ENCODE data around the gene DTX3.
"Not testable (repeated sequence)": the region's sequence is repeated elsewhere in the genome, so short reads cannot be mapped to it uniquely, and the experiment has no call there.

DTX3 gene

DNA sequence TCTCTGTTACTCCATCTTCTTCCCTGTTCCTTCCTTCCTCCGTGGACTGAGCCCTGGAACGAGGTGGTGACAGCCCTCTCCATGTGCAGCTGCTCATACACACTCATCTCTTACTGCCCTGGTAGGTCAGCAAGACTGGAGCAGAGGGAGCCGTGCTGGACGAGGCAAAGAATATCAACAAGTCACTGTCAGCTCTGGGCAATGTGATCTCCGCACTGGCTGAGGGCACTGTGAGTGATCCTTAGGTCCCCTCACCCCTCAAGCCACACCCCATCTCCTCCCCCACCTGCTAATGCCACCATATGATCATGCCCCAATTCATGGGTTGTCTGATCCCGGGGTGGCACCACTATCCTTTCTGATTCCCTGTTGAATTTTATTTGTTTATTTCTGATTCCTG lies 35.8 kb upstream of the DTX3 start:
- Histone ChIP-seq H3K4me3 (no peak overlapping the region), H3K27ac (no peak overlapping the region)
- TF ChIP-seq, protein P1, sequence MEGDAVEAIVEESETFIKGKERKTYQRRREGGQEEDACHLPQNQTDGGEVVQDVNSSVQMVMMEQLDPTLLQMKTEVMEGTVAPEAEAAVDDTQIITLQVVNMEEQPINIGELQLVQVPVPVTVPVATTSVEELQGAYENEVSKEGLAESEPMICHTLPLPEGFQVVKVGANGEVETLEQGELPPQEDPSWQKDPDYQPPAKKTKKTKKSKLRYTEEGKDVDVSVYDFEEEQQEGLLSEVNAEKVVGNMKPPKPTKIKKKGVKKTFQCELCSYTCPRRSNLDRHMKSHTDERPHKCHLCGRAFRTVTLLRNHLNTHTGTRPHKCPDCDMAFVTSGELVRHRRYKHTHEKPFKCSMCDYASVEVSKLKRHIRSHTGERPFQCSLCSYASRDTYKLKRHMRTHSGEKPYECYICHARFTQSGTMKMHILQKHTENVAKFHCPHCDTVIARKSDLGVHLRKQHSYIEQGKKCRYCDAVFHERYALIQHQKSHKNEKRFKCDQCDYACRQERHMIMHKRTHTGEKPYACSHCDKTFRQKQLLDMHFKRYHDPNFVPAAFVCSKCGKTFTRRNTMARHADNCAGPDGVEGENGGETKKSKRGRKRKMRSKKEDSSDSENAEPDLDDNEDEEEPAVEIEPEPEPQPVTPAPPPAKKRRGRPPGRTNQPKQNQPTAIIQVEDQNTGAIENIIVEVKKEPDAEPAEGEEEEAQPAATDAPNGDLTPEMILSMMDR (IDR thresholded peaks at IDR 0.05): no peak
- no peak for DNase-seq (ENCODE audit: low spot score)

DNA sequence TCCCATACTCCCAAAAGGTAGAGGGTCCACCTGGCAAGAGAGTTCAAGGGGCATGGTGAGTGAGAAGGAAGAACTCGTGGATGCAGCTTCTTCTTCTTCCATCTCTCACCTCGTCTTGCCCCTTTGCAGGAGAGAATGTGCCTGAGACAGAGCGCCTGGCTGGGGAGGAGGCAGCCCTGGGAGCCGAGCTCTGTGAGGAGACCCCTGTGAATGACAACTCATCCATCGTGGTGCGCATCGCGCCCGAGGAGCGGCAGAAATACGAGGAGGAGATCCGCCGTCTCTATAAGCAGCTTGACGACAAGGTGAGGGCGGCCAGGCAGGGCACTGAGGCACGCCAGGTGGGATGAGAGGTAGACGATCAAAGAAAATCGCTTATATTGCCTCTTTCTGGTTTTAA lies 34.8 kb upstream of the DTX3 start:
- TF ChIP-seq, protein P1 (IDR thresholded peaks at IDR 0.05): no peak
- no peak overlapping the region for H3K27ac ChIP-seq
- DNase-seq (ENCODE audit: low spot score): no peak
- no peak overlapping the region for H3K4me3 ChIP-seq

DNA sequence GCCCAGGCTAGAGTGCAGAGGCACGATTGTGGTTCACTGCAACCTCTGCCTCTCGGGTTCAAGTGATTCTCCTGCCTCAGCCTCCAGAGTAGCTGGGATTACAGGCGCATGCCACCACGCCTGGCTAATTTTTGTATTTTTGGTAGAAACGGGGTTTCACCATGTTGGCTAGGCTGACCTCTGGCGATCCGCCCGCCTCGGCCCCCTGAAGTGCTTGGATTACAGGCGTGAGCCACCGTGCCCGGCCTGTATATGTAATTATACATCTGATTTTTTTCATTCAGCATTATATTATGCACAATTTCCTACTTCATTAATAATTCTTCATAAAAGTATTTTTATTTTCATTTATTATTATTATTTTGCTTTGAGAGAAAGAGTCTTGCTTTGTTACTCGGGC lies 34.2 kb upstream of the DTX3 start:
- not testable (repeated sequence) for H3K4me3 ChIP-seq; H3K27ac ChIP-seq; DNase-seq (ENCODE audit: low spot score)

DNA sequence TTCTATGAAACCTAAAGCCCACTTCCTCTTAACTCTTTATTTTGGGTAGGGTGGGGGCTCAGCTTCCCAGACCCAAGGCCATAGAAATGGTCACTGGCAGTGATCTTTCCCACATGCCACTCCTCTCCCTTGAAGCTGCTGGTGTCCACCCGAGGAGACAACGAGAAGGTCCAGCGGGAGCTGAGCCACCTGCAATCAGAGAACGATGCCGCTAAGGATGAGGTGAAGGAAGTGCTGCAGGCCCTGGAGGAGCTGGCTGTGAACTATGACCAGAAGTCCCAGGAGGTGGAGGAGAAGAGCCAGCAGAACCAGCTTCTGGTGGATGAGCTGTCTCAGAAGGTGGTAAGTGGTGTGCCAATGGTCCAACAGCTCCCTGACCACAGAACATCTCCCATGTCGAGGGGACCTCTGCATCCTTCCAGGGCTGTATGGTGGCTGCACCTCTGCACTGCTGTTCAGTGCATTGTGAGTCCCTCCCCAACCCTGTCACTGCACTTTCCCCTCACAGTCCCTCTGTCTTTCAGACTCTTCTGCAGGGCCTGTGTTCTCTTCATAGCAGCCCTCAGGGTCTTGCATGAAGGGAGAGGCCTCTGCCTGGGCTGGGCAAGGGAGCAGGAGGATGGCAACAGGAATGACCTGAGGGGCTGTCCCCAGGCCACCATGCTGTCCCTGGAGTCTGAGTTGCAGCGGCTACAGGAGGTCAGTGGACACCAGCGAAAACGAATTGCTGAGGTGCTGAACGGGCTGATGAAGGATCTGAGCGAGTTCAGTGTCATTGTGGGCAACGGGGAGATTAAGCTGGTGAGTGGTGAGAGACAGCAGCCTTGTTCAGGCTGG lies 32.5 kb upstream of the DTX3 start:
- no peak for DNase-seq (ENCODE audit: low spot score)
- TF ChIP-seq, protein P1 (IDR thresholded peaks at IDR 0.05): no peak
- no peak overlapping the region for H3K4me3 ChIP-seq
- no peak overlapping the region for H3K27ac ChIP-seq

DNA sequence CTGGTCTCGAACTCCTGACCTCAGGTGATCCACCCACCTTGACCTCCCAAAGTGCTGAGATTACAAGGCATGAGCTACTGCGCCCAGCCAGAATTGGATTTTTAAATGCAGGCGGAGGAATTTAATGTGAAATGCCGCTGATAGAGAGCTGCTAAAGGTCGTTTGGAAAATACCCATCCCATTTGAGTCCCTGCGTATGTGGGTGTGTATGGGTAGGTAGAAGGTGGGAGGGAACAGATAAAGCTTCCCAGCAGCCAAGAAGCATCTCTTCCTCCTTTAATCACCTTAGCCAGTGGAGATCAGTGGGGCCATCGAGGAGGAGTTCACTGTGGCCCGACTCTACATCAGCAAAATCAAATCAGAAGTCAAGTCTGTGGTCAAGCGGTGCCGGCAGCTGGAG lies 29.8 kb upstream of the DTX3 start:
- TF ChIP-seq, protein P1 (IDR thresholded peaks at IDR 0.05): no peak
- Histone ChIP-seq H3K4me3 (no peak overlapping the region), H3K27ac (no peak overlapping the region)
- DNase-seq (ENCODE audit: low spot score): no peak

DNA sequence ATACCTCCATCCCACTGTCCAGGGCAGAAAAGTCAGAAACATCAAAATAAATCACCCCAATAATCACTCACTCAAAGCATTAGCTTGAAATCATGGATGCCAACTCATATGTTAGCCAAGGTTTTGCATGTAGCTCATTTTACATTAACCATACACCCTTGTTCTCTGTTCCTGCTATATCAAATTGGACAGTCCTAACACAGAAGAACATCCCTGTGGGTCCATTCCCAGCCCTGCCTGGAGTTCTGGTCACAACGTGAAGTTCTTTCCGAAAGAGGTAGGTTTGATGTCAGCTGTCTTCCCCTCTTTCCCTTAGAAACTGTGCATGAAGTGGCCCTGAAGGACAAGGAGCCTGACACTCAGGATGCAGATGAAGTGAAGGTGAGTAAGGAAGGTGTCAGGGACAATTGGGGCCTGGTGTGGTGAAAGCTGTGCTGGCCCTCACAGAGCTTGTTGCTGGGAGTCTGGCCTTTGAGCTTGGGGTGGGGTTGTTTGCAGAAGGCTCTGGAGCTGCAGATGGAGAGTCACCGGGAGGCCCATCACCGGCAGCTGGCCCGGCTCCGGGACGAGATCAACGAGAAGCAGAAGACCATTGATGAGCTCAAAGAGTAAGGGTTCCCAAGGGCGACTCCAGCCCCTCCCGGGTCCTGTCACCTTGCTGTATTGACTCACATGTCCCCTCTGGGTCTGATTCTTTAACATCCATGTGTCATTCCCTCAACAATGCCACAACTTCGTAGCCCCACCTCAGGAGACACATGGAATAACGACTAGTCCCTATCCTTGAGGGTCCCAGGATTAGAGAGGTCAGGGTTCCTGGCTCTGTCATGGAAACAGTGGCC lies 28.6 kb upstream of the DTX3 start:
- no peak for DNase-seq (ENCODE audit: low spot score)
- TF ChIP-seq, protein P1 (IDR thresholded peaks at IDR 0.05): no peak
- H3K4me3 ChIP-seq: no peak overlapping the region
- no peak overlapping the region for H3K27ac ChIP-seq

DNA sequence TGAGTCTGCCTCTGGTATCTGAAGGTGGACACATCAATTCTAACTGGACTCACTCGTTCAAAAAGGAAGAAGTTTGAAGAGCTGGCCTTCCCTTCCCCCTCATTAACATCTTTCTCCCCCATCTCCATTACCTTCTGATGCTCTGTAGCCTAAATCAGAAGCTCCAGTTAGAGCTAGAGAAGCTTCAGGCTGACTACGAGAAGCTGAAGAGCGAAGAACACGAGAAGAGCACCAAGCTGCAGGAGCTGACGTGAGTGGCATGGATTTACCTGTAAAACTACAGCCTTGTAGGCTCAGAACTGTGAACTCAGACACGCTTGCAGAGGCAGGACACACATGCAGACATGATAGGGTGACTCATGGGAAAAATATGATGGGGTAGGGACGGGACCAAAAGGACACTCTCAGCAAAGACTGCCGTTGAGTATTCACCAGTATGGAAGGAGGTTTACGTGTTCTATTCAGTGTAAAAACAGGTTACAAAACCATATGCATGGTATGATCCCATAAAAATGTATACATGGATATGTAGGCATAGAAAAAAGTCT lies 27.9 kb upstream of the DTX3 start:
- no peak overlapping the region for H3K4me3 ChIP-seq
- TF ChIP-seq, protein P1 (IDR thresholded peaks at IDR 0.05): no peak
- DNase-seq (ENCODE audit: low spot score): no peak
- H3K27ac ChIP-seq: no peak overlapping the region
